HG03060 (cell line): ENCODE measurements around the gene DIPK1A.
"Not testable (repeated sequence)": the region's sequence is repeated elsewhere in the genome, so short reads cannot be mapped to it uniquely, and the experiment has no call there.

Experiments used
- ATAC-seq: cut with Tn5 transposase; IDR thresholded peaks from one replicate; pipeline ENCODE4 v1.9.1; 2021; ENCODE audit warnings: low read depth, moderate number of reproducible peaks; ENCODE audit not compliant: unreplicated experiment

DIPK1A gene

GRCh38 chr1:92922356-92923035 is 38.8 kb downstream of the DIPK1A start:
- no peak for ATAC-seq

GRCh38 chr1:92921031-92922023 is 39.9 kb downstream of the DIPK1A start:
- ATAC-seq: no peak

- no peak for ATAC-seq
These were observed 44.4 kb downstream of the DIPK1A start for GRCh38 chr1:92916899-92917298.

GRCh38 chr1:92915547-92915946 is 45.7 kb downstream of the DIPK1A start:
- no peak for ATAC-seq

GRCh38 chr1:92913093-92913819 is 48.0 kb downstream of the DIPK1A start:
- ATAC-seq: no peak

GRCh38 chr1:92910081-92910480 is 51.2 kb downstream of the DIPK1A start:
- ATAC-seq: no peak

GRCh38 chr1:92909321-92909720 is 51.9 kb downstream of the DIPK1A start:
- no peak for ATAC-seq

GRCh38 chr1:92907949-92908684 is 53.1 kb downstream of the DIPK1A start:
- ATAC-seq: no peak

- ATAC-seq: no peak
These were observed 57.5 kb downstream of the DIPK1A start for GRCh38 chr1:92903765-92904164.

- no peak for ATAC-seq
These were observed 58.9 kb downstream of the DIPK1A start for GRCh38 chr1:92902406-92902744.

GRCh38 chr1:92901699-92902405 is 59.4 kb downstream of the DIPK1A start:
- no peak for ATAC-seq

- no peak for ATAC-seq
These were observed 60.1 kb downstream of the DIPK1A start for GRCh38 chr1:92901126-92901525.

GRCh38 chr1:92900539-92900938 is 60.7 kb downstream of the DIPK1A start:
- no peak for ATAC-seq

GRCh38 chr1:92899780-92900179 is 61.5 kb downstream of the DIPK1A start:
- no peak for ATAC-seq

GRCh38 chr1:92898053-92898452 is 63.2 kb downstream of the DIPK1A start:
- not testable (repeated sequence) for ATAC-seq

GRCh38 chr1:92887465-92887864 is 73.8 kb downstream of the DIPK1A start:
- no peak for ATAC-seq

GRCh38 chr1:92886886-92887419 is 74.3 kb downstream of the DIPK1A start:
- no peak for ATAC-seq

GRCh38 chr1:92884195-92884594 is 77.1 kb downstream of the DIPK1A start:
- no peak for ATAC-seq

- no peak for ATAC-seq
These were observed 78.0 kb downstream of the DIPK1A start for GRCh38 chr1:92883297-92883696.

GRCh38 chr1:92882819-92883218 is 78.4 kb downstream of the DIPK1A start:
- no peak for ATAC-seq
